Stimulated activated CD4-positive, alpha-beta T cell treated with anti-CD3 and anti-CD28 coated beads, Interleukin-15, amount 100 ng/mL, for 1 hour (primary cell): ENCODE measurements around the gene TTC38.

Experiments used
- DNase-seq, 2 donors: peaks; one replicate each; pipeline ENCODE4 v3.0.0-alpha.2; 2020; ENCODE audit warnings: low read depth in 1 of 2, low spot score in 1 of 2

Gene TTC38

GRCh38 chr22:46267431-46268279 is at the start of gene TTC38:
TSS of gene TTC38 (plus strand) at chr22:46268008. CDS start at chr22:46268040, 32 bp downstream.
- DNase-seq, result peak; percentile 18

- no peak for DNase-seq
Observed at GRCh38 chr22:46219636-46220035, 48.2 kb upstream of the TTC38 start.

GRCh38 chr22:46220921-46221320 is 46.9 kb upstream of the TTC38 start:
- DNase-seq, result no peak

DNA sequence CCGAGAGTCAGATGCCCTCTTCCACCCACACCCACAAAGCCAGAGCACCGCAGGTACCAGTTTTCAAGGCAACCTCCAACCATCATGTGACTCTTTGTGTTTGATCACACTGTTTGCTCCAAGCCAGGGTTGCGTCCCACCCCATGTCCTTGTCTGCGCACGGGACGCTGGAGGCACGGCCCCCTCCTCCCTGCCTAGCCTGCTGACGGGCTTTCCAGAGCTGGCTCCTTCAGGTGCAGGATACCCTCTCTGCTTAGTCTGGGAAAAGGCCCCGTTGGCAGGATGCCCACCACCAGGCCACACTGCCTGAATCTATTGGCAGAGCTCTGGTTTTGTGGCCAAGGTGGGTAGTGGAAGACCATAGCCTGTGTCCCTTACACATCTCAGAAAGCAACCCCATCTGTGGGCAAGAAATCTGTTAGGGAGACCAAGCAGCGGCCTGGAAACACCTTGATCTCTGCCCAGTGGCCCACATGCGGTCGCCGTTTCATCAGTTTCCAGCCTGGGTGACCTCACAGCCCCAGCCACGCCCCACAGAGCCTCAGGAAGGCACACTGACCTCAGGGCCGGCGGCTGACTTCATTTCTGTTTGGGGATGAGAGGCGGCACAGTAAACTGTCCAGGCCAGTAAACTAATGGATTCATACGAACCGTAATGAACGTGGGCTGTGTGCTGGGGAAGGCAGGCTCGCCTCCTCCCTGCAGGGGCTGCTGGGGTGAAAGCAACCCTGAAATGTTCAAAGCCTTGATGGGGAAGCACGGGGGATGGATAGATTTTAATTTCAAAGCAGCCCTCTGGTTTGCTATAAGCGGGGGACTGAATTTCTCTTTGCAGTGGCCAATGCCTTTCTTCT is 43.5 kb upstream of the TTC38 start:
- DNase-seq, result no peak

- no peak for DNase-seq
Observed at GRCh38 chr22:46224898-46225290, 42.9 kb upstream of the TTC38 start.

DNA sequence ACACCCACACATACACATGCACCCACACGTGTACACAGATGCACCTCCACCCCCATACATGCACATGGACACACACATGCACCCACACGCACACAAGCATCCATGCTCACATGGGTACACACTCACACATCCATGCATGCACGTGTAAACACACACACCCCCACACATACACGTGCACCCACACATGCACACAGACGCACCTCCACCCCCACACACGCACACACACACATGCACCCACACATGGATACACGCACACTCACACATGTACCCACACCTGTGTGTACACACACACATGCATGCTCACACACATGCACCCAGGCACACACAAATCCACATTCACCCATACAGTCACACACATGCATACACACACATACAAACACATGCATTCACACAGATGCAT is 42.2 kb upstream of the TTC38 start:
- no peak for DNase-seq

- no peak for DNase-seq
Observed at GRCh38 chr22:46226577-46226976, 41.2 kb upstream of the TTC38 start.

GRCh38 chr22:46229701-46230100 is 38.1 kb upstream of the TTC38 start:
- DNase-seq, result no peak

- DNase-seq, result no peak
Observed at GRCh38 chr22:46230262-46230901, 37.4 kb upstream of the TTC38 start.

GRCh38 chr22:46233231-46233630 is 34.6 kb upstream of the TTC38 start:
- no peak for DNase-seq

DNA sequence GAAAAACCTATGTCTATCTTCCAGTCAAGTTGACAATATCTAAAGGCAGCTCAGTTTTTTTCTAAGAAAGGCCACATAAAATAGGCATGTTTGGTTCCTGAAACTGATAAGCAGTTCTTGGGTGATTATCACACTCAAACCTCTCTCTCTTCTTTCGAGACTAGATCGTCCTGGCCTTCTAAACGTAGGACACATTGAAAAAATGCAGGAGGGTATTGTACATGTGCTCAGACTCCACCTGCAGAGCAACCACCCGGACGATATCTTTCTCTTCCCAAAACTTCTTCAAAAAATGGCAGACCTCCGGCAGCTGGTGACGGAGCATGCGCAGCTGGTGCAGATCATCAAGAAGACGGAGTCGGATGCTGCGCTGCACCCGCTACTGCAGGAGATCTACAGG is 32.8 kb upstream of the TTC38 start:
- DNase-seq, result no peak

DNA sequence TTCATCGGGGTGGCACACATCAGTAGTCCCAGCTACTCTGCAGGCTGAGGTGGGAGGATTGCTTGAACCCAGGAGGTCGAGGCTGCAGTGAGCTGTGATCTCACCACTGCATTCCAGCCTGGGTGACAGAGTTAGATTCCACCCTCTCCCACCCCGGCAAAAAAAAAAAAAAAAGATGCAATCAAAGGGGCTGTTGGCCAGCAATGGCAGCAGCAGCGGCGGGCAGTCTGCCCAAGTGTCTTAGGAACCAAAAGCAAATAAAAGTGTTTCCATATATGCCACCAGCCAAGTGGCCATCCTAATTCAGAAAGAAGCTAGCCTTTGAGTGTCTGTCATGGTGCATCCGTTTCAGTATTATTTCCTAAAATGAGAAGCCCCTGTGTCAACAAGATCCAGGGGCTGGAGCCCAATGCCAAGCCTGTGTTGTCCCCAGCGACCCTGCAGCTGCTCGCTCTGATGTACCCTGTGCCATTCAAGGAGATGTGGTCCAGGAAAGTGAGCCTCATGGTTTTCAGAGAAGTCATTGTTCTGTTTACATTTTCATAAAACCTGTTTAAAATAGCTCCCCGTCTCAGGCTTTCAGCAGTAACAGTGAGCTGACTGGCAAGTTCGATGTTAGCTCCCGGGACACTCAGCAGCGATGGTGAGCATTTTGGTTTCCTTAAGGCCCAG is 30.2 kb upstream of the TTC38 start:
- DNase-seq, result no peak

DNA sequence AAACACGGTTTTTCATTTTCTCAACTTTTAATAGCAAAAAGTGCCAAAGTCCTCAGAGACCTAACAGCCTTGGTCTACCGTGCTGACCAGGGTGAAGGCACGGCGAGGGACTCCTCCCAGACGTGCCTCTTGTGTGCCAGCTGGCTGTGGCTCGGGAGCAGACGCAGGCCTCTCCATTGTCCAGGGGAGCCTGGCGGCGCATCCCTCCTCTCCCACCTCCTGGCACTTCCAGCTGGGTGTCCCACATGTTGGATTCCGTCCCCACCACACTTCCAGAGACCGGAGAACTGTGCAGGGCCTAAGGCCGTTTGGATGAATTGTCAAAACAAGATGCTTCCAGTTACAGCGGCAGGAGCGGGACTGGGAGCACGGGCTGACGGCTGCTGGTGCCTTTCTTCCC is 29.3 kb upstream of the TTC38 start:
- DNase-seq, result no peak

- DNase-seq, result no peak
Observed at GRCh38 chr22:46239261-46240048, 28.4 kb upstream of the TTC38 start.

GRCh38 chr22:46240073-46240472 is 27.7 kb upstream of the TTC38 start:
- DNase-seq, result no peak

DNA sequence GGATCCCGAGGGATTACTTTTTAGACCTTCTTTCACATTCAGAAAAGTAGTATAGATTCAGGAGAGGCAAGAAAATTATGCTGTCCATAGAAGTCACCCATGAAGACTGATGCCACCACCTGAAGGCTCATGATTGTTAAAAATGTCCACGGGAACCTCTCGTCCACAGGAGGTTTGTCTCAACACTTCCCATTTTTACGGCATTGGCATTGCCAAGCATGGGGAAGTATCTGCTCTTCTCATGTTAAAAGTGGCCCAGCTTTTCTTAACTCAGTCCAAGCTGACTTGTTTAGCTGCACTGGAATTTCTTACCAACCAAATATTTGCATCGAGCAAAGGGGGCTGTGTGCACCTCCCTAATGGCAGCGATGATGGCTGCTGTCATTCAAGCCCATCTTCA is 27.3 kb upstream of the TTC38 start:
- no peak for DNase-seq

- DNase-seq, result no peak
Observed at GRCh38 chr22:46240907-46241306, 26.9 kb upstream of the TTC38 start.

DNA sequence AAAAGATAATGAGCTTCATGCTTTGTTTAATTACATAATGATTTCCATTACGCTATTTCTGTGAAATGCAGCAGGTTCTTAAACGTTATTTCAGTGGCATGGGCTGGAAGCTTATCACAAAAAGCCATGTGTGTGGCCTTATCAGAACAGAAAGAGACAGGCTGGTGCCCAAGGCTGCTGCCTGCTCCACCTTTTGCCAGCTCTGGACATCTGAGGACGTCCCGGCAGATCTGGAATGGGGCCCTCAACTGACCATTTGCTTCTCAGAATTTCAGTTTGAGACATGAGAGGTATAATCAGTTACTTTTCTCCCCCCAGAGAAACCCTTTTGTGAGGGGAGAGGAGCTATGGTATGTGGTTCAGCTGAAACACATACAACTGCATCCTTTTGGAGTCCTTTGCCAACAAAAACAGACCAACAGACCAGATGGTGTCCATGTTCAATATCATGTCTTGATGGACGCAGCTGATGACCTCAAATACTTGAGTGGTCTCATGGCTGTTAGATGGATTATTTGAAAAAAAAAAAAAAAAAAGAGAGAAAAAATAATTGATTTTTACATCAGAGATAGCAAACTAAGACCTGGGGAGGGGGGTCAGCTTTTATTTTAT is 26.3 kb upstream of the TTC38 start:
- DNase-seq, result no peak

GRCh38 chr22:46242076-46242475 is 25.7 kb upstream of the TTC38 start:
- no peak for DNase-seq

DNA sequence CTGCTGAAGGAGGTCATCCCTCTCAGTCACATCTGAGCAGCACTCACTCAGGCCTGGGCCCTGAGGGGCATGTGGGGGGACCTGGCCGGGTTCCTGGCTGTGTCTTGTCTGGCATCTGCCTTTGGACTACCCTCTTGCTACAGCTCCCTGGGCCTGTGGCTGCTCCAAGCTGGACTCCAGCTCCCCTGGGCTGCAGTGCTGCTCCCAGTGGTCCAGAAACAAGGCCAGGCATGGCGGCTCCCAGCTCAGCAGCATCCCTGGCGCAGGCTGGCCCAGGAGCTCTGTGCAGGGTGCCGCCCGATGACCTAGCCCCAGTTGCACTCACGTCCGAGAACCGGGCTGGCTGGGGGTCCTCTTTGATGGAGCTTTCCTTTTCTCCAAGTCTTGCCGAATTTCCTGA is 23.0 kb upstream of the TTC38 start:
- no peak for DNase-seq
